Effector memory CD4-positive, alpha-beta T cell (primary cell): Measurements from ENCODE around the gene TXK.
A peak's percentile ranks its signal among the peaks of the same experiment; 100 is the strongest.

Experiments
- DNase-seq, 3 donors: peaks; one replicate each; pipeline ENCODE4 v3.0.0-alpha.2; 2020
- H3K27ac ChIP-seq: 2 replicates; pipeline ENCODE4 v1.7.0; 2013; ENCODE audit warnings: mild to moderate bottlenecking, low read length, moderate library complexity; ENCODE audit not compliant: insufficient read depth, poor library complexity, severe bottlenecking
- H3K27me3 ChIP-seq: replicated peaks from 2 replicates; pipeline ENCODE4 v1.7.0; 2013; ENCODE audit warnings: mild to moderate bottlenecking, low read length; ENCODE audit not compliant: insufficient read depth, control insufficient read depth, poor library complexity, severe bottlenecking
- H3K36me3 ChIP-seq: 2 replicates; pipeline ENCODE4 v1.7.0; 2013; ENCODE audit warnings: mild to moderate bottlenecking, low read length, moderate library complexity; ENCODE audit not compliant: control insufficient read depth, insufficient read depth
- H3K4me1 ChIP-seq: 2 replicates; pipeline ENCODE4 v1.7.0; 2013; ENCODE audit warnings: low read length, mild to moderate bottlenecking; ENCODE audit not compliant: control insufficient read depth, insufficient read depth, poor library complexity, severe bottlenecking
- H3K4me3 ChIP-seq: 2 replicates; pipeline ENCODE4 v1.7.0; 2013; ENCODE audit warnings: low read length, low read depth, mild to moderate bottlenecking; ENCODE audit not compliant: insufficient read depth, poor library complexity, severe bottlenecking
- H3K9me3 ChIP-seq: 2 replicates; pipeline ENCODE4 v1.7.0; 2013; ENCODE audit warnings: mild to moderate bottlenecking, low read length, moderate library complexity; ENCODE audit not compliant: control insufficient read depth

TXK gene

GRCh38 chr4:48044298-48044697 lies 89.8 kb downstream of the TXK start:
- H3K4me3 ChIP-seq, result no peak overlapping the region
- H3K4me1 ChIP-seq, result peaks cover 28% of the 10 kb centered on the region
- no peaks in the 10 kb centered on the region for H3K9me3 ChIP-seq
- no peaks in the 10 kb centered on the region for H3K36me3 ChIP-seq
- no peak for DNase-seq
- no peaks in the 10 kb centered on the region for H3K27me3 ChIP-seq
- H3K27ac ChIP-seq, result no peak overlapping the region

- Histone ChIP-seq H3K9me3 (no peaks in the 10 kb centered on the region), H3K36me3 (no peaks in the 10 kb centered on the region), H3K4me1 (peaks cover 28% of the 10 kb centered on the region), H3K27ac (no peak overlapping the region), H3K4me3 (no peak overlapping the region), H3K27me3 (no peaks in the 10 kb centered on the region)
- DNase-seq, result no peak
Observed at GRCh38 chr4:48043504-48043903, 90.5 kb downstream of the TXK start.

GRCh38 chr4:48042979-48043461 lies 91.0 kb downstream of the TXK start:
- Histone ChIP-seq H3K36me3 (no peaks in the 10 kb centered on the region), H3K4me1 (peaks cover 26% of the 10 kb centered on the region), H3K4me3 (no peak overlapping the region), H3K9me3 (no peaks in the 10 kb centered on the region), H3K27me3 (no peaks in the 10 kb centered on the region), H3K27ac (no peak overlapping the region)
- DNase-seq, result no peak

- Histone ChIP-seq H3K36me3 (no peaks in the 10 kb centered on the region), H3K4me3 (no peak overlapping the region), H3K4me1 (peaks cover 13% of the 10 kb centered on the region), H3K27ac (no peak overlapping the region), H3K9me3 (no peaks in the 10 kb centered on the region), H3K27me3 (no peaks in the 10 kb centered on the region)
- DNase-seq, result no peak
Observed at GRCh38 chr4:48041535-48042137, 92.4 kb downstream of the TXK start.

GRCh38 chr4:48039561-48039960 lies 94.5 kb downstream of the TXK start:
- Histone ChIP-seq H3K36me3 (no peaks in the 10 kb centered on the region), H3K4me3 (no peak overlapping the region), H3K27ac (no peak overlapping the region), H3K9me3 (no peaks in the 10 kb centered on the region), H3K27me3 (no peaks in the 10 kb centered on the region), H3K4me1 (peaks cover 6% of the 10 kb centered on the region)
- no peak for DNase-seq

GRCh38 chr4:48038666-48039065 lies 95.4 kb downstream of the TXK start:
- no peaks in the 10 kb centered on the region for H3K27me3 ChIP-seq
- no peaks in the 10 kb centered on the region for H3K4me1 ChIP-seq
- no peaks in the 10 kb centered on the region for H3K9me3 ChIP-seq
- no peak overlapping the region for H3K4me3 ChIP-seq
- DNase-seq, result no peak
- H3K36me3 ChIP-seq, result no peaks in the 10 kb centered on the region
- H3K27ac ChIP-seq, result no peak overlapping the region

GRCh38 chr4:48037117-48037462 lies 97.0 kb downstream of the TXK start:
- H3K9me3 ChIP-seq, result no peaks in the 10 kb centered on the region
- H3K4me1 ChIP-seq, result no peaks in the 10 kb centered on the region
- no peak for DNase-seq
- no peaks in the 10 kb centered on the region for H3K27me3 ChIP-seq
- no peak overlapping the region for H3K27ac ChIP-seq
- H3K4me3 ChIP-seq, result no peak overlapping the region
- no peaks in the 10 kb centered on the region for H3K36me3 ChIP-seq

GRCh38 chr4:48035952-48036351 lies 98.1 kb downstream of the TXK start:
- no peak for DNase-seq
- no peaks in the 10 kb centered on the region for H3K36me3 ChIP-seq
- H3K27me3 ChIP-seq, result no peaks in the 10 kb centered on the region
- no peak overlapping the region for H3K27ac ChIP-seq
- H3K9me3 ChIP-seq, result no peaks in the 10 kb centered on the region
- no peaks in the 10 kb centered on the region for H3K4me1 ChIP-seq
- no peak overlapping the region for H3K4me3 ChIP-seq

- Histone ChIP-seq H3K27me3 (no peaks in the 10 kb centered on the region), H3K4me1 (no peaks in the 10 kb centered on the region), H3K36me3 (no peaks in the 10 kb centered on the region), H3K27ac (no peak overlapping the region), H3K9me3 (no peaks in the 10 kb centered on the region), H3K4me3 (no peak overlapping the region)
- peak; percentile 5 to 36 (median 24) for DNase-seq
Observed at GRCh38 chr4:48033825-48034413, 100.1 kb downstream of the TXK start.

GRCh38 chr4:48033412-48033811 lies 100.6 kb downstream of the TXK start:
- Histone ChIP-seq H3K36me3 (no peaks in the 10 kb centered on the region), H3K9me3 (no peaks in the 10 kb centered on the region), H3K27me3 (no peaks in the 10 kb centered on the region), H3K4me3 (no peak overlapping the region), H3K4me1 (no peaks in the 10 kb centered on the region), H3K27ac (no peak overlapping the region)
- DNase-seq, result no peak
